Neural cell (in vitro differentiated cells): ENCODE measurements around the gene TTC23.

Source experiments
- EP300 ChIP-seq: fragments of 450-650 bp; conservative IDR thresholded peaks from 2 replicates; pipeline ENCODE4 v1.6.1; 2014; ENCODE audit warnings: antibody characterized with exemption, mild to moderate bottlenecking, moderate library complexity; ENCODE audit not compliant: poor library complexity, severe bottlenecking
- EZH2 ChIP-seq: fragments of 200-600, 300-800 bp; shearing (Covaris generic), sonication (generic); IDR thresholded peaks from 2 replicates; pipeline ENCODE4 v1.6.1; 2014; ENCODE audit warnings: antibody characterized with exemption, low read length, borderline replicate concordance, mild to moderate bottlenecking; ENCODE audit not compliant: insufficient read depth, poor library complexity, severe bottlenecking
- POLR2AphosphoS5 ChIP-seq: IDR thresholded peaks from 2 replicates; pipeline ENCODE4 v1.6.1; 2012
- RAD21 ChIP-seq: fragments of 450-650 bp; conservative IDR thresholded peaks from 2 replicates; pipeline ENCODE4 v1.6.1; 2014; ENCODE audit warnings: antibody characterized with exemption, mild to moderate bottlenecking, moderate library complexity
- REST ChIP-seq: IDR thresholded peaks from 2 replicates; pipeline ENCODE4 v1.6.1; 2012; ENCODE audit warnings: borderline replicate concordance
- SMC3 ChIP-seq: fragments of 450-650 bp; conservative IDR thresholded peaks from 2 replicates; pipeline ENCODE4 v1.6.1; 2014; ENCODE audit warnings: antibody characterized with exemption, mild to moderate bottlenecking, moderate library complexity; ENCODE audit not compliant: poor library complexity
- TAF1 ChIP-seq: IDR thresholded peaks from 2 replicates; pipeline ENCODE4 v1.6.1; 2012; ENCODE audit warnings: low read depth
- TF ChIP-seq, protein P1 (sequence below): fragments of 450-650 bp; IDR thresholded peaks from 2 replicates; pipeline ENCODE4 v1.5.1; 2014; ENCODE audit warnings: antibody characterized with exemption, mild to moderate bottlenecking, moderate library complexity; ENCODE audit not compliant: poor library complexity, severe bottlenecking

DNA sequence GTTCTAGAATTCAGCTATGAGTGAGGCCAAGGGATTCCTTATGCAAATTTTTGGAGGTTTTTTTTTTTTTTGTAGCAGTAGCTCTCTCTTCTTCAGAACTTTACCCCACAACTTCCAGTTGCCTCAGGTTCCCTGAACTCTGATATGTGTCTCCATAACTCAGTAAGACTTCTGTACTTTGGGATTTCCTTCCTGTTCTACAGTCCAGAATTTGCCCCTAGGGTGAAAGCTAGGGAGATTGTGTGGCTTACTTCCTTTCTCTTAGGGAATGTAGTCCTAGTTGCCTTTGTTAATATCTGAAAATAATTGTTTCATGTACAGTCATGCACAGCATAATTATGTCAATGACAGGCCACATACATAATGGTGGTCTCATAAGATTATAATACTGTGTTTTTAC is 32.7 kb upstream of the TTC23 start:
- TF ChIP-seq REST (no peak), EP300 (no peak), SMC3 (no peak), EZH2 (no peak), RAD21 (no peak), POLR2AphosphoS5 (no peak), TAF1 (no peak)
- TF ChIP-seq, protein P1, sequence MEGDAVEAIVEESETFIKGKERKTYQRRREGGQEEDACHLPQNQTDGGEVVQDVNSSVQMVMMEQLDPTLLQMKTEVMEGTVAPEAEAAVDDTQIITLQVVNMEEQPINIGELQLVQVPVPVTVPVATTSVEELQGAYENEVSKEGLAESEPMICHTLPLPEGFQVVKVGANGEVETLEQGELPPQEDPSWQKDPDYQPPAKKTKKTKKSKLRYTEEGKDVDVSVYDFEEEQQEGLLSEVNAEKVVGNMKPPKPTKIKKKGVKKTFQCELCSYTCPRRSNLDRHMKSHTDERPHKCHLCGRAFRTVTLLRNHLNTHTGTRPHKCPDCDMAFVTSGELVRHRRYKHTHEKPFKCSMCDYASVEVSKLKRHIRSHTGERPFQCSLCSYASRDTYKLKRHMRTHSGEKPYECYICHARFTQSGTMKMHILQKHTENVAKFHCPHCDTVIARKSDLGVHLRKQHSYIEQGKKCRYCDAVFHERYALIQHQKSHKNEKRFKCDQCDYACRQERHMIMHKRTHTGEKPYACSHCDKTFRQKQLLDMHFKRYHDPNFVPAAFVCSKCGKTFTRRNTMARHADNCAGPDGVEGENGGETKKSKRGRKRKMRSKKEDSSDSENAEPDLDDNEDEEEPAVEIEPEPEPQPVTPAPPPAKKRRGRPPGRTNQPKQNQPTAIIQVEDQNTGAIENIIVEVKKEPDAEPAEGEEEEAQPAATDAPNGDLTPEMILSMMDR: no peak
